Skeletal muscle tissue (tissue), 4 donors: ENCODE measurements around the gene TGFBRAP1. TPM values are rescaled to one million over a fixed set of nuclear protein-coding genes. Genes with fewer than 3 reads are reported as not detected.

ENCODE experiments used
- H3K27ac ChIP-seq: one replicate; pipeline ENCODE4 v1.7.0; 2013; ENCODE audit warnings: mild to moderate bottlenecking, low read depth, low read length, inconsistent platforms
- H3K27me3 ChIP-seq, 3 donors: one replicate each; pipeline ENCODE4 v1.7.0; 2013; ENCODE audit warnings: low read length in 3 of 3; ENCODE audit not compliant: control insufficient read depth in 3 of 3, insufficient read depth in 3 of 3
- H3K36me3 ChIP-seq, 3 donors: one replicate each; pipeline ENCODE4 v1.7.0; 2013; ENCODE audit warnings: low read length in 3 of 3; ENCODE audit not compliant: control insufficient read depth in 3 of 3, insufficient read depth in 3 of 3
- H3K4me1 ChIP-seq, 3 donors: one replicate each; pipeline ENCODE4 v1.7.0; 2013; ENCODE audit warnings: low read length in 3 of 3, mild to moderate bottlenecking in 3 of 3; ENCODE audit not compliant: control insufficient read depth in 3 of 3, insufficient read depth in 3 of 3
- H3K4me3 ChIP-seq, 3 donors: one replicate each; pipeline ENCODE4 v1.7.0; 2013; ENCODE audit warnings: low read length in 3 of 3
- H3K9ac ChIP-seq, 3 donors: one replicate each; pipeline ENCODE4 v1.7.0; 2013; ENCODE audit warnings: low read length in 3 of 3, mild to moderate bottlenecking in 3 of 3, moderate library complexity in 2 of 3, low read depth in 1 of 3
- H3K9me3 ChIP-seq, 3 donors: one replicate each; pipeline ENCODE4 v1.7.0; 2013; ENCODE audit warnings: low read length in 3 of 3; ENCODE audit not compliant: control insufficient read depth in 3 of 3
- total RNA-seq: library from RNA; depleted of rRNA; stranded (reverse); fragments of >200 nt; gene quantifications from one replicate; pipeline ENCODE4 v1.2.3, GENCODE V29; 2014
- donor health status: Osteomylitis.

Gene TGFBRAP1
- total RNA-seq, 1 donor from 2014 or later: 7.3 TPM

GRCh38 chr2:105299290-105299689 lies 30.2 kb downstream of the TGFBRAP1 start:
- H3K4me3 ChIP-seq: no peak overlapping the region
- no peak overlapping the region for H3K9ac ChIP-seq
- peaks cover 14 to 29% (median 25%) of the 10 kb centered on the region in 3 donors for H3K36me3 ChIP-seq
- no peak overlapping the region for H3K27ac ChIP-seq
- no peaks in the 10 kb centered on the region for H3K4me1 ChIP-seq
- no peaks in the 10 kb centered on the region for H3K9me3 ChIP-seq
- no peaks in the 10 kb centered on the region for H3K27me3 ChIP-seq

GRCh38 chr2:105298017-105298416 lies 31.5 kb downstream of the TGFBRAP1 start:
- Histone ChIP-seq H3K27ac (no peak overlapping the region), H3K4me3 (no peak overlapping the region), H3K4me1 (no peaks in the 10 kb centered on the region), H3K9ac (no peak overlapping the region), H3K36me3 (peaks cover 14 to 35% (median 32%) of the 10 kb centered on the region in 3 donors), H3K27me3 (no peaks in the 10 kb centered on the region), H3K9me3 (no peaks in the 10 kb centered on the region)

GRCh38 chr2:105297216-105297615 lies 32.3 kb downstream of the TGFBRAP1 start:
- no peak overlapping the region for H3K4me3 ChIP-seq
- no peaks in the 10 kb centered on the region for H3K4me1 ChIP-seq
- peaks cover 14 to 35% (median 32%) of the 10 kb centered on the region in 3 donors for H3K36me3 ChIP-seq
- no peaks in the 10 kb centered on the region for H3K27me3 ChIP-seq
- no peak overlapping the region for H3K27ac ChIP-seq
- H3K9ac ChIP-seq: no peak overlapping the region
- no peaks in the 10 kb centered on the region for H3K9me3 ChIP-seq

GRCh38 chr2:105296017-105296611 lies 33.4 kb downstream of the TGFBRAP1 start:
- no peaks in the 10 kb centered on the region for H3K27me3 ChIP-seq
- peaks cover 14 to 40% (median 38%) of the 10 kb centered on the region in 3 donors for H3K36me3 ChIP-seq
- H3K27ac ChIP-seq: no peak overlapping the region
- no peaks in the 10 kb centered on the region for H3K9me3 ChIP-seq
- H3K4me1 ChIP-seq: no peaks in the 10 kb centered on the region
- no peak overlapping the region for H3K4me3 ChIP-seq
- no peak overlapping the region for H3K9ac ChIP-seq

GRCh38 chr2:105294844-105295481 lies 34.6 kb downstream of the TGFBRAP1 start:
- Histone ChIP-seq H3K27ac (no peak overlapping the region), H3K4me1 (no peaks in the 10 kb centered on the region), H3K36me3 (peaks cover 14 to 43% (median 42%) of the 10 kb centered on the region in 3 donors), H3K4me3 (no peak overlapping the region), H3K9ac (no peak overlapping the region), H3K27me3 (no peaks in the 10 kb centered on the region), H3K9me3 (no peaks in the 10 kb centered on the region)

GRCh38 chr2:105294046-105294445 lies 35.5 kb downstream of the TGFBRAP1 start:
- Histone ChIP-seq H3K4me3 (no peak overlapping the region), H3K27ac (no peak overlapping the region), H3K9me3 (no peaks in the 10 kb centered on the region), H3K4me1 (no peaks in the 10 kb centered on the region), H3K27me3 (no peaks in the 10 kb centered on the region), H3K9ac (no peak overlapping the region), H3K36me3 (peaks cover 14 to 43% (median 42%) of the 10 kb centered on the region in 3 donors)

GRCh38 chr2:105291981-105292380 lies 37.6 kb downstream of the TGFBRAP1 start:
- Histone ChIP-seq H3K36me3 (peaks cover 4 to 31% (median 28%) of the 10 kb centered on the region in 3 donors), H3K27me3 (no peaks in the 10 kb centered on the region)

GRCh38 chr2:105290981-105291660 lies 38.4 kb downstream of the TGFBRAP1 start:
- peaks cover 3 to 28% (median 24%) of the 10 kb centered on the region in 3 donors for H3K36me3 ChIP-seq
- no peaks in the 10 kb centered on the region for H3K9me3 ChIP-seq
- no peak overlapping the region for H3K27ac ChIP-seq
- no peak overlapping the region for H3K9ac ChIP-seq
- no peaks in the 10 kb centered on the region for H3K27me3 ChIP-seq
- H3K4me3 ChIP-seq: no peak overlapping the region
- H3K4me1 ChIP-seq: no peaks in the 10 kb centered on the region

More at GRCh38 chr2:105291981-105292380, 37.6 kb downstream of the TGFBRAP1 start:
- Histone ChIP-seq H3K4me3 (no peak overlapping the region), H3K9ac (no peak overlapping the region), H3K9me3 (no peaks in the 10 kb centered on the region), H3K27ac (no peak overlapping the region), H3K4me1 (no peaks in the 10 kb centered on the region)

GRCh38 chr2:105288133-105288532 lies 41.4 kb downstream of the TGFBRAP1 start:
- H3K4me1 ChIP-seq: no peaks in the 10 kb centered on the region
- H3K27ac ChIP-seq: no peak overlapping the region
- no peaks in the 10 kb centered on the region for H3K9me3 ChIP-seq
- H3K36me3 ChIP-seq: peaks cover 14 to 33% (median 33%) of the 10 kb centered on the region in 3 donors
- no peaks in the 10 kb centered on the region for H3K27me3 ChIP-seq
- H3K9ac ChIP-seq: no peak overlapping the region
- no peak overlapping the region for H3K4me3 ChIP-seq

GRCh38 chr2:105287692-105288091 lies 41.8 kb downstream of the TGFBRAP1 start:
- Histone ChIP-seq H3K4me3 (no peak overlapping the region), H3K9ac (no peak overlapping the region), H3K27ac (no peak overlapping the region), H3K36me3 (peaks cover 14 to 36% (median 34%) of the 10 kb centered on the region in 3 donors), H3K9me3 (no peaks in the 10 kb centered on the region), H3K4me1 (no peaks in the 10 kb centered on the region), H3K27me3 (no peaks in the 10 kb centered on the region)
